GM08714 (cell line): ENCODE results near the gene ABCA1.
"Not testable (repeated sequence)": the region's sequence is repeated elsewhere in the genome, so short reads cannot be mapped to it uniquely, and the experiment has no call there.

ENCODE experiments used
- H3K4me3 ChIP-seq: fragments of 200-500 bp; sonication (Bioruptor generic); 2 replicates; pipeline ENCODE4 v1.5.1; 2014; ENCODE audit warnings: mild to moderate bottlenecking, low read length, inconsistent platforms
- ZNF274 ChIP-seq: IDR thresholded peaks from 2 replicates; pipeline ENCODE4 v1.6.1; 2012; ENCODE audit warnings: mild to moderate bottlenecking, low read depth, low read length

ABCA1 gene

DNA sequence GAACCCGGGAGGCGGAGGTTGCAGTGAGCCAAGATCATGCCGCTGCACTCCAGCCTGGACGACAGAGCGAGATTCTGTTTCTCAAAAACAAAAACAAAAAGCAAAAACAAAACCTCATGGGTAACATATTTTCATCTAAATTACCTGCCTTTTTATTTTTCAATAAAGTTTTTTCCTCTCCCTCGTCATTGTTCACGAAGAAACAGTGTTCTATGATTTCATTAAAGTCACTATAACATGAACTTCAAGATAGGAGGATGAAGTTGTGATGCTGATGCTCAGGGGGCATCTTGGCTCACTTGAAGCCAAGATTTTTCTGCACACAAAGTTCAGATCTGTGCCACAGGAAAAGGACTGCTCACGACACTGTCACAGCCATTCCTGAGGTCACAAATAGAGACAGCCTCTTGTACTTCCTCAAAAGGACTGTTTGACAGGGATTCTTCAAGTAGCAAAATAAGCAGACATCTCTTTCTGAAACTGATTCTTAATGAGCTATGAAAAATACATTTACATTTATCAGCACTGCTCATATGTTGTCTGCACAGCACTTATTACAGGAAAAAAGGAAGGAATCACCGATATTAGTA, 147.9 kb downstream of the ABCA1 start:
- H3K4me3 ChIP-seq, result no peak overlapping the region
- TF ChIP-seq ZNF274, result no peak

DNA sequence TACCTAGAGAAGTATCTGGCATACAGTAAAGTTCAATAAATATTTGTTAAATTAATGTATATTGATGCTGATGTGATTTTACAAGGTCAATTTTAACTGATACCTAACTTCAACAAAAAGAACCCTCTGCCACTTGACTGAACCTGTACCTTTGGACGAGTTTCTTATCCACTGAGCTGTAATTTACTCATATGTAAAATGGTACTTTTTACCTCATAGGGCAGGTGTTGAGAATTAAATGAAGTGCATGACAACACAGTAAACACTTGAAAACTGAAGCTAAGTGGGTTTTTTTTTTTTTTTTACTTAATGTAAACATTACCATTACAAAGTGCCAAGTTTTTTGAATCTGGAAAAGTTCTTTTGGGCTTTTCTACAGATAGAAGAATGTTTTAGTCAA, 148.6 kb downstream of the ABCA1 start:
- TF ChIP-seq ZNF274, result no peak

DNA sequence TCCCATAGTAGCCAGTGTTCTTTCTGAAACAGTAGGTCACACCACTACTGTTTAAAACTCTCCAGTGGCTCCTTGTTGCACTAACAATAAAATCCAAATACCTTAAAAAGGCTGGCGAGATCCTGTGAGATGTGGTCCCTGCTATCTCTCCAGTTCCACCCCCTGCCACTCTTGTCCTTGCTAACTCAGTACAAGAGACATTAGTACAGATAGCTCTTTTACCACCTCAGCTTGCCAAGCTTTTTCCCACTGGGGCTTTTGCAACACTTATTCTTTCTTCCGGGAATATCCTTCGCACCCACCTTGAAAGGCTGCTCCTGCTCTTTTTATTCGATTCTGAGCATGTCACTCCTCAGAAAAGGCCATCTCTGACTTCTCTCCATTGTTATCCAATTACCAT, 149.2 kb downstream of the ABCA1 start:
- H3K4me3 ChIP-seq, result no peak overlapping the region
- no peak for TF ChIP-seq ZNF274

More for the DNA sequence above, 148.6 kb downstream of the ABCA1 start:
- no peak overlapping the region for H3K4me3 ChIP-seq

DNA sequence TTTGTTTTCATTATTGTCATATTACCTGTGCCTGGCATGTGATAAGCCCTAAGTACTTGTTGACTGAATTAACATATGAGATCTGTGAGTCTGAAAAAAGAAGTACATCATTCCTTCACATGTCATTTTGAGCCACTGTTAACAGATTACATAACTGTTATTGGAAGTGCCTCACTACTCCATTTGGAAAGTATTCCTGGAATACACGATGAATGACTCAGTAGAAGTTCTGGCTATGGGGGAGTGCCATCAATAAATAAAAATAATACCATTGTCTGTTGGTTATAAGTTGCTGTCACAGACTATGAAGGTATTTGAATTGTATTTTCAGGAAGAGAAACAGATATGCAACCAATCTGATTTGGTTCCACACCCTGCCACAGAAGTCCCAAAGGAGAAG, 151.2 kb downstream of the ABCA1 start:
- H3K4me3 ChIP-seq, result no peak overlapping the region
- TF ChIP-seq ZNF274, result no peak

DNA sequence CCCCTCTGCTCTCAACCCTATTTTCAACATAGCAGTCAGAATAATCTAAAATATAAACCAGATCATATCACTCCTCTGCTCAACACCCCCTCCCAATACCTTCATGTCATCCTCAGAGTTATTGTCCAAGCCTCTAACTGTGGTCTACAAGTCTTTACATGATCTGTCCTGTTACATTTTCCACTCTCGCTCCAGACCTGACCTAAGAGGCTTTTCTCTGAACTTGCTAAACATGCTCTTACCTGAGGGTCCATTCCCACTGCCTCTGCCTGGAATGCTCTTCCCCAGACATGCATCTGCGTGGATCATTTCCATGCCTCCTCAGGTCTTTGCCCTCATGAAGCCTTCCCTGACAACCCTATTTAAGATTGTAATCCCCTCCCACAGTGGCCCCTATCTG, 152.0 kb downstream of the ABCA1 start:
- no peak overlapping the region; the same call in 1 of the 2 replicates for H3K4me3 ChIP-seq
- no peak for TF ChIP-seq ZNF274

DNA sequence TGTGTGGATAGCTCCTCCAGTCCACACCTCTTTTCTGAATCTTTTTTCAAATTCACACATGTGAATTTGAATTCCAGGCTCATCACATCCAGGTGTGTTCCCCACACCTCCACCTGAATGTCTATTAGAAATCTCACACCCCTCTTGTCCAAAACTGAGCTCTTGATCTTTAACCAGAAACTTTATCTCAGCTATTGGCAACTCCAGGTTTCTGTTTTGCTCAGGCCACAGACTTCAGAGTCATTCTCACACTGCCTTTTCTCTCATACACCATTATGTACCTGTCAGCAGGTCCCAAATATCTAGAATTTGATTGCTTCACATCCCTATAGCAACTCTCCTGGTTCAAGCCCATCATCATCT, 152.4 kb downstream of the ABCA1 start:
- H3K4me3 ChIP-seq, result peak overlapping the region; percentile 88; the same call in 1 of the 2 replicates
- TF ChIP-seq ZNF274, result no peak

DNA sequence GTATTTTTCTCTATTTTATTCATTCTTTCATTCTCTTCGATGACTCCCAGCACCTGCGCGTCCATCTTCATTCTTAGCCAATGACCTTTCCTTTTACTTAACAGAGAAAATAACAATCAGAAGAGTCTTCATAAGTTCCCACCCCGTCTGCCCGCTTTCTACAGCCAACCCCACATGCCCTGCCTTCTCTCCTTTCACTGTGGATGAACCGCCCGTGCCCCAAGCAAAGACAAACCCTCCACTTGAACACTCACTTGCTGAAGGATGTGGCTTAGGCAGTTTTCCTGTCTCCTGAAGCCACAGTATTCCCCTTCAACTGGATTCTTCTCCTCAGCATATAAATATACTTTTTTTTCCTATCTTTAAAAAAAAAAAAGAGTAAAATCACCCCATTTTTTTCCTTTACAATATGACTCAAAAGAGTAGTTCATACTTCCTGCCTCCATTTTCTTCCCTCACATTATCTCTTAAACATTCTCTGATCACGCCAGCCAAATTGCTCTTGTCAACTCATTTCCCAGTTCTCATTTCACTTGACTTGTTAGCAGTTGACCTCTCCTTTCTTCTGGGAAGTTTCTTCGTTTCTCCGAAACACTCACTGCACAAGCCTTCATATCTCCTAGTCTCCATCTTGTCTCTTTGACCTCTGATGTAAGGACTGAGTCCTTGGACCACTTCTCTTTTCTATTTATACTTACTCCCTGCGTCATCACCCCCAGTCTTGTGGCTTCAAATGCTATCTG, 153.0 kb downstream of the ABCA1 start:
- no peak for TF ChIP-seq ZNF274
- H3K4me3 ChIP-seq, result peak overlapping the region; percentile 88

DNA sequence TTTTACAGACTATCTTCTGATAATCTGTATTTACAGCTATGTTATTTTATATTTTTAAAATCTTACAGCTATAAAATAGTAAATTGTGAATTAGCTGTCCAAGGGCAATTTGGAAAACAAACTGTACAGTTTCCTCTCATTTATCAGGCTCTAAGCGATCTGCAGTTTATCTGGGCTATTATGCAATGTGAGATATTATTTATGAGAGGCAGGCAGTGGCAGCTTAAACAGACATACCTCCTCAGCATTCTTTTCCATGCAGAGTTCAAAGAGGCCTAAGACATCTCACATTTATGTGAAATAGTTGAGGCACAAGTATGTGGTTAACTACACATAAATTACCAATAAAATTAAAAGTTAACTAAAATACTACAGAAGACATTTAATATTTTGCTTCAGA, 153.8 kb downstream of the ABCA1 start:
- H3K4me3 ChIP-seq, result peak overlapping the region; percentile 88; the same call in 1 of the 2 replicates
- no peak for TF ChIP-seq ZNF274

DNA sequence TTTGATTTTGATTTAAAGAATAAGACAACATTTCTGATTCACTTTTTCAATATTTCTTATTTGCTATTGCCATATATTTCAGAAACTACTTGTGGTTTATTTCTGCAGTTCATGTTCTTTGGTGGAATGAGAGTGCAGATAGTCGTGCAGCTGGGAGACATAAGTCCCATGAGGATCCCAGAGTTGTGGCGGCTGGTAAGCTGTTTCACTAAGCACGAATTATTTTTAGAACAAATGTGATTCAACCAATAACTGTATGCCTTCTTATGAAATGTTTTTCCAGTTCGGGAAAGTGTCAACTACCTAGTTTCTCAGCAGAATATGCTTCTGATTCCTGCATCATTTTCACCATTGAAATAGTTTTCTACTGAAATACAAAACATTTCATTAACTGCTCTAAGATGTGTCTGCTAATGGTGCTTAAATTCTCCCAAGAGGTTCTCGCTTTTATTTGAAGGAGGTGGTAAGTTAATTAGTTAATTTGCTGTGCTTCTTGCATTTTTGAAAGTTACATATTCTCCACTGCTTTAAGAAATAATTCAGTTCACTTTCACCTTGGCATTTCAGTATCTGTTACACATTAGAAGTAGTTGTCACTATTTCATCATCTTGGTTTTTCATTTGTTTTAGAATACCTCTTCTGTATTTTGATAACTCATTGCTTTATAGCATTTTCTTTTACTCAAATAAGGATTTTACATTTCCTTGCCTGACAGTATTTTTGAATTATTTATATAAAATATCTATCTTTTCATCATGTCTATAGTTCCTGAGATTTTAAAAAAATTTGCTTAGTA, 155.0 kb downstream of the ABCA1 start:
- peak overlapping the region; percentile 28; the same call in 1 of the 2 replicates for H3K4me3 ChIP-seq
- TF ChIP-seq ZNF274, result no peak

DNA sequence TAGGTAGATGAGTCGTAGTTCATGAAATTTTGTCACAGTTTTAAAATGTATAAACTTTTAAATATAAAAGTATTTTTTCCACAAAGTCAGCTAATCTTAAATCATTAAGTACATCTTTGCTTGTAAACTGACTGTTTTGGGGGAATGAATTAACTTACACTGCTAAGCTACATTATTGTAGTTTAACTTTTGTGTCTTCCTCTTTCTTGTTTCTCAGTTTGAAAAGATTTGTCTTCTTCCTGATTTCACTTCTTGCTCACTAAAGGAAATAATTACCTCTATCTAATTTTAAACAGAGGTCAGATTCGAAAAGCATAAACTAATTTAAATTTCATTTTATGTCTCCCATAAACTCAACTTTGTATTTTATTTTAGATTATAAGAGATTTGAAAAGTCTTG, 158.3 kb downstream of the ABCA1 start:
- H3K4me3 ChIP-seq, result no peak overlapping the region
- no peak for TF ChIP-seq ZNF274

DNA sequence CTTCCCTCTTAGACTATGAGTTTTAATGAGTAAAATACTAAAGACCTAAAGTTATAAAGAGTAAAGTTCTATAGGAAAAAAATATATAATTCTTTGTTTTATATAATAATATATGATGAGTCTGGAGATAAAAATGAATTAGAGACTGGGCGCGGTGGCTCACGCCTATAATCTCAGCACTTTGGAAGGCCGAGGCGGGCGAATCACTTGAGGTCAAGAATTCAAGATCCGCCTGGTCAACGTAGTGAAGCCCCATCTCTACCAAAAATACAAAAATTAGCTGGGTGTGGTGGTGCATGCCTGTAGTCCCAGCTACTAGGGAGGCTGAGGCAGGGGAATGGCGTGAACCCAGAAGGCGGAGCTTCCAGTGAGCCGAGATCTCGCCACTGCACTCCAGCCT, 158.9 kb downstream of the ABCA1 start:
- H3K4me3 ChIP-seq, result not testable (repeated sequence)

DNA sequence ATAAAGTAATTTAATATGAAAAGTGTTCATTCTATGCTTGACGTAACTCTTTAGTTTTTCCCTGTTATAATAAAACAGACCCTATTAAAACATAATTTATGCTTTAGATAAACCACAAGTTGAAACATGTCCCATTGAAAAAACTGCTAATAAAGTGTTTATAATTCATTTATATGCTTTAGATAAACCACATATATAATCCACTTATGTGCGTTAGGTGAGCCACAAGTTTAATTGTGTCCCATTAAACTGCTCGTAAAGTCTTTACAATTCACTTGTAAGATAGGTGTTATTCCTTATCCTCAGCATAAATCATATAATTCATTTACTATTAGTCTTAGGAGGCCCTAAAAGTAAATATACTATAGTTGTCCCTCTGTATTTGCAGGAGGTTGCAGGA, 160.4 kb downstream of the ABCA1 start:
- no peak overlapping the region for H3K4me3 ChIP-seq
- no peak for TF ChIP-seq ZNF274

DNA sequence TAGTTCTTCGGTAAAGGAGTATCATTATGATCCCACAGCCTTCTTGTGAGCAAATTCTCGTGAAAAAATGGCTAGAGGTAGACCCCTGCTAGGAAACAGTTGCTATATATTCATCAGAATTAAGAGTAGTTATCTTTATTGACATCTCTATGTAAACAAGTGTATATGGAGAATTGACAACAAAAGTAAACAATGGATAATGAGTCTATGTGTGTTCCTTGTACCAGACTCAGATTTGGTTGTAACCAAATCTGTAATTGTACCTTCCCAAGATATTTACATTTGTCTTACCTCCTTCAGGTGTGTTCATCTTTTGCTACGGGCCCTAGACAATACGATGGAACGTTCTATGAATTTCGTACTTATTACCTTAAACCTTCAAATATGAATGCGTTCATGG, 161.9 kb downstream of the ABCA1 start:
- no peak overlapping the region for H3K4me3 ChIP-seq
- no peak for TF ChIP-seq ZNF274

DNA sequence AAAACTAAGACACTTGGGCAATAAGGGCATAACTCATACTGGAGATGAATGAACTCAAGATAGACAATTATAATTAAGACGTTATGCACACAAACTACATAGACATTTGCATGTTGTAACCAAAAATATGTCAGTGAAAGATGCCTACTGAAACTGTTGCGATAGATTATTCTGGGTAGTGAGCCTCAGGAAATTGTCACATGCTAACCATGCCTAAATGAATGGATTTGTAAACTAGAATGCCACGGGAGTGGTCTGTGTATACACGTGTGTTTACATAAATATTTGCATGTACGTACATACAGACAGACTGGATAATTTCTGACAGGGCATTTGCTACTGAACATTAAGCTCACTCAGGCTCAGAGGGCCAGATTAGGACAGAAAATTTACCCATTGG, 162.8 kb downstream of the ABCA1 start:
- no peak overlapping the region; the same call in 1 of the 2 replicates for H3K4me3 ChIP-seq

DNA sequence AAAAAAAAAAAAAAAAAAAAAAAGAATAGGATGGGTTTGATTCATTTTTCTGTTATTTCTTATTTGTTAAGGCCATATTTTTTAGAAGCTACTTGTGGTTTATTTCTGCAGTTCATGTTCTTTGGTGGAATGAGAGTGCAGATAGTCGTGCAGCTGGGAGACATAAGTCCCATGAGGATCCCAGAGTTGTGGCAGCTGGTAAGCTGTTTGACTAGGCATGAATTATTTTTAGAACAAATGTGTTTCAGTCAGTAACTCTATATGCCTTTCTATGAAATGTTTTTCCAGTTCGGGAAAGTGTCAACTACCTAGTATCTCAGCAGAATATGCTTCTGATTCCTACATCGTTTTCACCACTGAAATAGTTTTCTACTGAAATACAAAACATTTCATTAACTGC, 169.0 kb downstream of the ABCA1 start:
- no peak overlapping the region for H3K4me3 ChIP-seq
- no peak for TF ChIP-seq ZNF274

More for the DNA sequence above, 162.8 kb downstream of the ABCA1 start:
- no peak for TF ChIP-seq ZNF274
